GM18873 (cell line): Measurements from ENCODE around the gene PEPD.
"Not testable (repeated sequence)": the region's sequence is repeated elsewhere in the genome, so short reads cannot be mapped to it uniquely, and the experiment has no call there.

Source experiments
- ATAC-seq: cut with Tn5 transposase; IDR thresholded peaks from one replicate; pipeline ENCODE4 v1.9.1; 2021; ENCODE audit warnings: mild to moderate bottlenecking, moderate library complexity, moderate number of reproducible peaks; ENCODE audit not compliant: unreplicated experiment, low FRiP score

The PEPD gene

DNA sequence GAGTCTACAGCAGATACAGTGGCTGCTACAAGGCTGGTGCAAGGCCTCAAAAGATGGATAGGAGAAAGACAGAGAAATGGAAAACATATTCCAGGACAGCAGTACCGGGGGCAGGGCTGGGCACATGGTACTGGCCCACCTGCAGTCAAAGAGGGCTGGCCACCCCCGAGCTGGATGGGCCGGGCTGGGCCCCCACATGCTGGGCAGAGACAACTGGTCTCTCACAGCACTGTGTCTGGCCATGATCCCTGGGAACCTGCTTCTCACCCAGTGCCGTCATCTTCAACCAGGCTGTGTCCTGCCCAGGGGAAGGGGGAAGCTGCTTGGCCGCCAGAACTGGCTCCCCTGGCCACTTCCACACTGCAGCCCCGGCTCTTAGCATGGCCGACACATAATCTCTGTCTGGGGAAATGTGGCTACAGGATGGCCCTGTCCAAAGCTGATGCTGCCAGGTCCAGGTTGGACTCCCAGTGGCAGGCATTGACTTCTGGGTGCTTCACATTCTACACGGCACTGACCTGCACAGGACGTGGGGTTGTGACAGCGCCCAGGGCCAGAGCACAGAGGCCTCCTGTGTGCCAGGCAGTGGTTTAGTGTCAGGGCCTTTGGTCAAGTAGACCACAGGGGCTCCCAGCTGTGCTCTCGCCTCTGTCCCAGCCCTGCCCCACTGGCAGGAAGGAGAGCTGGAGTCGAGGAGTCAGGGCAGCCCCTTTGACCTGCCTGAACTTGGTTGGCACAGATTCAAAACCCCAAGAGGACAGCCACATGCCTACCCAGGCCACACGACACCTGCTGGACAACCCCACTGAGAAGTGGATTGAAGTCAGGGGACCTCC lies 21.7 kb downstream of the PEPD start:
- no peak for ATAC-seq

DNA sequence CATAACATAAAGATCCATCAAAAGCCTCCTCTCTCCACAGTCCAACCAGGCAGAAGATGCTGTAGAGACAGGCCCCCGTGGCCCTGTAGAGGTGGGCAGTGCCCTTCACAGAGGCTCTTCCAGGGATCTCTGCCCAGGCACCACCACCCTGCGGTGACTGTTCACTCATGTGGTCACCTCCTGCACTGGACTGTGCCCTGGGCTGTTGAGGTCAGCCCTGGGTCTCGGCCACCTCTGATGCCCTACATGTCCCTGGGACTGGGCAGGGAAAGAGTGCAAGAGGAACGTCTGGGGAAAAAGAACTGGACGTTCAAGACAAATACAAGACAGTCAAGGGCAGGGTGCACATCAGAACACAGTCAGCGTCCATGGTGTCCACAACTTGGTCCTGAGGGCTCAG lies 22.3 kb downstream of the PEPD start:
- ATAC-seq: no peak

GRCh38 chr19:33498391-33499000 lies 23.1 kb downstream of the PEPD start:
- ATAC-seq: no peak

DNA sequence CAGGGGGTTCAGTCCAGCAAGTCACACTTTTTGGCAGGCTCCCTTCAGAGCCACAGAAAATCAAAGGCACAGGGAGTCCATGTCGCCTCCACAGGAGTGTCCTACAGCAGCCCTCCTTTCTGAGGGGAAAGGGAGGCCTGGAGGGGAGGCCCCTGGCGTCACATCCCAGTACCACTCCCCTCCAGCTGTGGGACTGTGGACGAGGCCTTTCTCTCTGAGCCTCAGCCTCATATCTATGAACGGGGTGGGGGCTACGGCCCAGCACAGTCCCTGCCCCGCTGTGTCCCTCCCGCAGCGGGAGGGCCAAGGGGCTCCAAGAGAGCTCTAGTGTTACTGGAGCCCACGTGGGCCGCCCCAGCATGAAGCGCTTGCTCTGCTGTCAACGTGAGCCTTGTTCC lies 23.8 kb downstream of the PEPD start:
- ATAC-seq: no peak

GRCh38 chr19:33497131-33497777 lies 24.3 kb downstream of the PEPD start:
- no peak for ATAC-seq

GRCh38 chr19:33496038-33496895 lies 25.3 kb downstream of the PEPD start:
- no peak for ATAC-seq

DNA sequence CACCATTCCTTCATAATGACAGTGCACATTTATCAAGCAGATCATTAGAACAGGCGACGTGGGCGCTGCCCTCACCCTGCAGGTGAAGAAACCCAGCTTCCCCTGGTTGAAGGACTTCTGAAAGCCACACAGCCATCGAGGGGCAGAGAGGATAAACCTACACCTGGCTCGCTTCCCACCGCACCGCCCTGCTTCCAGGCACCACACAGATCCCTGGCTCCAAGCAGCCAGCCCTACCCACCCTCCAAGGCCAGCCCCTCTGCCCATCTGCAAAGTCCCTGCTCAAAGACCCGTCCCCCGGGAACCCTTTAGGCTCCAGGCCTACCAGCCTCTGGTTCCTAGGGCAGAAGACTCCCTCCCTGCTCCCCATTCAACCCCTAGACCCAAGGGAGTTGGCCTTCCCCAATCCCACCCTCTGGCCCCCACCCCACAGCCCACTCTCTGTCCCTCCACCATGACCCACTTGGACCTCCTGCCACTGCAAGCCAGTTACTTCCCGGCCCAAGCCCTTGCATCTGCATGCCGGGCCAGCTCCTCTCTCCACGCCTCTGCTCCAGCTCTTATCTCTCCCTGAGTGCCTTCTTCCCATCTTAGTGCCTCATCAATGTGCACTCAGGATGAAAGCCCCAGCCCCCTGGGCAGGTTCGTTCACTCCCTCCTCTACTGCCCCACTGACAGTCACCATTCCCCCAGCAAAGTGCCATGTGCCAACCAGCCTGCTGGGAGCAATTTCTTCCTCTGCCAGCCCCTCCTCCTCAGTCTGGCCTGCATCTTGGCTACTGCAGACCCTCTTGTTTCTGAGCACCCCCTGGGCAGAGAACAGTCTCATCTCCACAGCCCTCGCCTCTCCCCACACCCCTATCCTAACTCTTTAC lies 28.0 kb downstream of the PEPD start:
- no peak for ATAC-seq

GRCh38 chr19:33492951-33493350 lies 28.6 kb downstream of the PEPD start:
- ATAC-seq: no peak

- ATAC-seq: no peak
Measured at GRCh38 chr19:33492090-33492489, 29.5 kb downstream of the PEPD start.

GRCh38 chr19:33490596-33490995 lies 31.0 kb downstream of the PEPD start:
- not testable (repeated sequence) for ATAC-seq

GRCh38 chr19:33490041-33490451 lies 31.5 kb downstream of the PEPD start:
- ATAC-seq: no peak

GRCh38 chr19:33488826-33489225 lies 32.8 kb downstream of the PEPD start:
- ATAC-seq: no peak

DNA sequence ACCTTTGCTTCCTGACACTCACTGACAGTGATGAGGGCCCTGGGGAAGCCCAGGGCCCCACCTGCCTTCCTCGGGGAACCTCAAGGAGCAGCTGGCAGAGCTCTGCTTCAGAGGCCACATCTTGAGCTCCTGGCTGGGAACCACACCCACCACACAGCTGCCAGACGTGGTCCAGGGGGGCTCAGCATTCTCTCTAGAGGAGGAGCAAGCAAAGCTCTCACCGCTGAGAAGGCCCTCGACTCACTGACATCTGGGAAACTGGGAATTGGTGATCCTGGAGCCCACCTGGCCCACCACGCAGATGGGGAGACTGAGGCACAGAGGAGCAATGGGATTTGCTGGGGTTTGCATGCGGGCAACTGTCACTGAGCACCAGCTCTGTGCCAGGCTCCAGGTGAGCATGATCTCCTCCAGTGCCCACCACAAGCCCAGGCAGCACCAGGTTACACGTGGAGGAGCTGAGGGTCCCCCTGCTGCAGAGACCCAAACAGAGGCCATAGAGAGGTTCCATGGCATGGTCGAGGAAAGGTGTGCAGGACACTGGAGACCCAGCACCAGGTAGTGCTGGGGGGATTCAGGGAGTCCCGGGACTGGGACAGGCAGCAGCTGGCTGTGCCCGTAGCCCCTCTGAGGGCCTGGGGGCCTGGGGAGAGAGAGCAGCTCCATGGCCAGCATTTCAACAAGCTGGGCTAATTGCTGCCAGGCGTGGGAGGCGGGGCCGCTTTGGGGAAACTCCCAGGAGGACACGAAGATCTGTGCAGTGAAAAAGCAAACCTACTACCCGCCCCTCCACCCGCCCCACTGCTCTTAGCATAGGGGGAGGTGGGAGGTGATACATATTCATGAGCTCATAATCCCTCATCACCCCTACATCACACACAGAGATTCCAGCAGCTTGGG lies 33.4 kb downstream of the PEPD start:
- ATAC-seq: no peak

- no peak for ATAC-seq
Measured at GRCh38 chr19:33486936-33487811, 34.4 kb downstream of the PEPD start.

DNA sequence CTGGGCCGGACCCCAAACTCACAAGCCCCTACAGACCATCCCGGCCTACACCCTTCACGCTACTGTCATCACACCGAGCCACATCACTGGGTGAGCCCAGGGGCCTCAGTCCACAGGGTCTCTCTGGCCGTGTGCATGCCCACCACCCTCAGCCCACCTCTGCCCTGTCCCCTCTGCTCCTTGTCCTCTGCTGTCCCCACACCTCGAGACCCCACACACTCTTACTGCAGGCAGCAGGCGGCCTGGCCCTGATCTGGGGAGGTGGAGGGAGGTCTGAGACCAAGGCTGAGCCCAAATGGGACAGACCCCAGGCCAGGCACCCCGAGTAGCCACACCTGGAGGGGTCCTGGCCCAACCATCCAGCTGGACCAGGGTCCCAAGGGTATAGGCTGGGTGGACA lies 35.2 kb downstream of the PEPD start:
- no peak for ATAC-seq

DNA sequence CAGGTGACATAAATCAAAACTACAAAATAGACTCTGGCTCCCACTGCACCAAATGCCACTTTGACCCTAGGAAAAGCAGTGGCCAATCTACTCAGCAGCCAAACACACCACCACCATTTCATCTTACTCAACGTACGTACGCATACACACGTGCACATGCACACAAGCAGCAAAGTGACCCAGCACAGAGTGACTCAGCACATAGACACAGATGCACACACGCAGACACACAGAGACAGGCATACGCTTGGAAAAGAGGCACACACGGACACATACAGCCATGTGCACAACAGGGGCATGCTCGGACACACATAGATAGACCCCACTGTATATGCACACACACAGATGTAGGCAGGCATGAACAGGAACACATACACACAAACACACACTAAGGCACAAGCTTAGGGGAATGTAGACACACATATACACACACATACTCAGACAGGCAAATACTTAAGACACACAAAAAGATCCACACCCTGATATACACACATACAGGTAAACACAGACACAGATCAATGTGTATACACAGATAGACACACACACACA lies 37.3 kb downstream of the PEPD start:
- no peak for ATAC-seq

- no peak for ATAC-seq
Measured at GRCh38 chr19:33482476-33482875, 39.1 kb downstream of the PEPD start.
